Measurements from ENCODE around the gene CRTC1.

GRCh38 chr19:18712981-18713380, 29.5 kb downstream of the CRTC1 start:
- no peak for TF ChIP-seq SIN3A (IDR thresholded peaks at IDR 0.05; ENCODE audit: borderline replicate concordance, insufficient read depth, low read length)
- TF ChIP-seq POLR2AphosphoS5 (IDR thresholded peaks at IDR 0.05; ENCODE audit: low read depth, low read length): no peak
- TF ChIP-seq, protein P1, sequence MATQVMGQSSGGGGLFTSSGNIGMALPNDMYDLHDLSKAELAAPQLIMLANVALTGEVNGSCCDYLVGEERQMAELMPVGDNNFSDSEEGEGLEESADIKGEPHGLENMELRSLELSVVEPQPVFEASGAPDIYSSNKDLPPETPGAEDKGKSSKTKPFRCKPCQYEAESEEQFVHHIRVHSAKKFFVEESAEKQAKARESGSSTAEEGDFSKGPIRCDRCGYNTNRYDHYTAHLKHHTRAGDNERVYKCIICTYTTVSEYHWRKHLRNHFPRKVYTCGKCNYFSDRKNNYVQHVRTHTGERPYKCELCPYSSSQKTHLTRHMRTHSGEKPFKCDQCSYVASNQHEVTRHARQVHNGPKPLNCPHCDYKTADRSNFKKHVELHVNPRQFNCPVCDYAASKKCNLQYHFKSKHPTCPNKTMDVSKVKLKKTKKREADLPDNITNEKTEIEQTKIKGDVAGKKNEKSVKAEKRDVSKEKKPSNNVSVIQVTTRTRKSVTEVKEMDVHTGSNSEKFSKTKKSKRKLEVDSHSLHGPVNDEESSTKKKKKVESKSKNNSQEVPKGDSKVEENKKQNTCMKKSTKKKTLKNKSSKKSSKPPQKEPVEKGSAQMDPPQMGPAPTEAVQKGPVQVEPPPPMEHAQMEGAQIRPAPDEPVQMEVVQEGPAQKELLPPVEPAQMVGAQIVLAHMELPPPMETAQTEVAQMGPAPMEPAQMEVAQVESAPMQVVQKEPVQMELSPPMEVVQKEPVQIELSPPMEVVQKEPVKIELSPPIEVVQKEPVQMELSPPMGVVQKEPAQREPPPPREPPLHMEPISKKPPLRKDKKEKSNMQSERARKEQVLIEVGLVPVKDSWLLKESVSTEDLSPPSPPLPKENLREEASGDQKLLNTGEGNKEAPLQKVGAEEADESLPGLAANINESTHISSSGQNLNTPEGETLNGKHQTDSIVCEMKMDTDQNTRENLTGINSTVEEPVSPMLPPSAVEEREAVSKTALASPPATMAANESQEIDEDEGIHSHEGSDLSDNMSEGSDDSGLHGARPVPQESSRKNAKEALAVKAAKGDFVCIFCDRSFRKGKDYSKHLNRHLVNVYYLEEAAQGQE (IDR thresholded peaks at IDR 0.05; ENCODE audit: insufficient read depth in 1 of 2, low read depth in 2 of 2, low read length in 2 of 2): no peak
